GM12878 (cell line): Measurements from ENCODE around the gene PPAT. TPM values are rescaled to one million over a fixed set of nuclear protein-coding genes. Genes with fewer than 3 reads are reported as not detected.

ENCODE experiments used
- ATAC-seq: fragments of 200-7000 bp; cut with Tn5 transposase; 3 replicates; pipeline ENCODE4 v1.9.1; 2020; ENCODE audit warnings: mild to moderate bottlenecking, moderate library complexity
- BruUV-seq: library from RNA; stranded (reverse); fragments of 400-500 nt; replicated peaks from 2 replicates; lab custom pipeline; 2021; lab: Mats Ljungman, UMichigan
- CTCF ChIA-PET: fragments of 300-600 bp; sonication (Branson Sonifier 250); formaldehyde crosslinking; extraction: SDS; loops from one replicate; lab custom pipeline; 2021; ENCODE audit warnings: inconsistent platforms; lab: Yijun Ruan, JAX
- POLR2A ChIA-PET: fragments of 350-600 bp; formaldehyde crosslinking; extraction: SDS; loops from one replicate; lab custom pipeline; 2021; ENCODE audit warnings: inconsistent platforms; lab: Charles Lee
- RAD21 ChIA-PET: fragments of 300-600 bp; sonication (Branson Sonifier 250); formaldehyde crosslinking; loops from one replicate; lab custom pipeline; 2023; ENCODE audit warnings: antibody characterized with exemption; ENCODE audit not compliant: unreplicated experiment; lab: Charles Lee
- SMC1A ChIA-PET: fragments of 300-600 bp; sonication (Branson Sonifier 250); formaldehyde crosslinking; loops from one replicate; lab custom pipeline; 2023; ENCODE audit not compliant: unreplicated experiment, uncharacterized antibody; lab: Charles Lee
- DNase-seq: peaks from one replicate; pipeline ENCODE4 v3.0.0-alpha.2; 2011; ENCODE audit warnings: low read depth, low spot score
- FAIRE-seq: peaks from 3 replicates; lab custom pipeline; 2011; peaks lifted over from hg19 to GRCh38; lab: Jason Lieb, UNC
- H2AFZ ChIP-seq: 2 replicates; pipeline ENCODE4 v1.6.0; 2011; ENCODE audit warnings: low read depth, low read length, control low read depth; ENCODE audit not compliant: control insufficient read depth
- H3K27ac ChIP-seq: 2 replicates; pipeline ENCODE4 v1.5.1; 2011; ENCODE audit warnings: control low read depth; ENCODE audit not compliant: control insufficient read depth, insufficient read depth
- H3K27me3 ChIP-seq, 2 experiments: replicated peaks in 1 of 2; 2 replicates each; pipeline versions ENCODE4 v1.6.0 to v1.6.1; 2011; ENCODE audit warnings: low read length in 1 of 2; ENCODE audit not compliant: control insufficient read depth in 2 of 2, insufficient read depth in 2 of 2
- H3K36me3 ChIP-seq, 2 experiments: 2 replicates each; pipeline ENCODE4 v1.5.1; 2011; ENCODE audit warnings: low read length in 1 of 2; ENCODE audit not compliant: control insufficient read depth in 2 of 2, insufficient read depth in 2 of 2
- H3K4me1 ChIP-seq: 2 replicates; pipeline ENCODE4 v1.6.1; 2011; ENCODE audit warnings: mild to moderate bottlenecking, low read length, moderate library complexity, mixed read lengths; ENCODE audit not compliant: control insufficient read depth, insufficient read depth
- H3K4me2 ChIP-seq: 2 replicates; pipeline ENCODE4 v1.6.0; 2011; ENCODE audit warnings: control low read depth; ENCODE audit not compliant: control insufficient read depth, insufficient read depth
- H3K4me3 ChIP-seq: fragments of 200-600 bp; sonication (generic); 2 replicates; pipeline ENCODE4 v1.5.1; 2016
- H3K79me2 ChIP-seq: 2 replicates; pipeline ENCODE4 v1.6.0; 2011; ENCODE audit warnings: low read length; ENCODE audit not compliant: control insufficient read depth, insufficient read depth
- H3K9ac ChIP-seq: 2 replicates; pipeline ENCODE4 v1.8.0; 2011; ENCODE audit warnings: low read length, control low read depth, mixed read lengths; ENCODE audit not compliant: control insufficient read depth, insufficient read depth
- H3K9me3 ChIP-seq: replicated peaks from 3 replicates; pipeline ENCODE4 v1.5.1; 2011; ENCODE audit warnings: mild to moderate bottlenecking, low read length; ENCODE audit not compliant: control insufficient read depth, insufficient read depth
- H4K20me1 ChIP-seq: 2 replicates; pipeline ENCODE4 v1.6.0; 2011; ENCODE audit not compliant: control insufficient read depth, insufficient read depth
- CEBPB ChIP-seq, 2 experiments: fragments of 150-350 bp in 1 of 2; IDR thresholded peaks; 2 replicates each; pipeline ENCODE4 v1.6.1; 2012 to 2014; ENCODE audit warnings: low read depth in 2 of 2, low read length in 2 of 2, borderline replicate concordance in 1 of 2, inconsistent platforms in 1 of 2
- IKZF2 ChIP-seq, 2 experiments: fragments of 450-650 bp; IDR thresholded peaks; 2 replicates each; pipeline ENCODE4 v1.6.1; 2017; ENCODE audit warnings: mild to moderate bottlenecking in 2 of 2, moderate library complexity in 2 of 2
- PML ChIP-seq: IDR thresholded peaks from 2 replicates; pipeline ENCODE4 v1.6.1; 2012; ENCODE audit warnings: low read length, inconsistent platforms
- WRNIP1 ChIP-seq: IDR thresholded peaks from 2 replicates; pipeline ENCODE4 v1.6.1; 2011; ENCODE audit warnings: low read depth, low read length, improper control_type of control experiment, borderline replicate concordance
- YBX1 ChIP-seq: fragments of 450-650 bp; IDR thresholded peaks from 2 replicates; pipeline ENCODE4 v1.6.1; 2016; ENCODE audit warnings: antibody characterized with exemption
- ZZZ3 ChIP-seq: IDR thresholded peaks from 2 replicates; pipeline ENCODE4 v1.6.1; 2011; ENCODE audit warnings: low read depth; ENCODE audit not compliant: control insufficient read depth, insufficient read length
- WGBS: methylation state at CpG from one replicate; pipeline ENCODE4 v1.1.6; 2016; ENCODE audit warnings: low lambda C conversion rate; ENCODE audit not compliant: insufficient replicate concordance, insufficient coverage; ENCODE audit errors: missing lambda C conversion rate; 5-methylcytosine and 5-hydroxymethylcytosine counted together
- in situ Hi-C: fragments of 300-500 bp; cut with MboI; formaldehyde crosslinking; loops from 9 replicates; pipeline ENCODE4 v1.14.3; 2018; ENCODE audit warnings: mixed read lengths
- intact Hi-C: fragments of 100-400 bp; cut with micrococcal nuclease; formaldehyde crosslinking; loops from one replicate; pipeline ENCODE4 v1.14.2; 2022; ENCODE audit not compliant: unreplicated experiment
- polyA plus RNA-seq, 11 experiments: library from polyadenylated mRNA; depleted of rRNA in 4 of 11; unstranded in 6 of 11; stranded (reverse) in 5 of 11; fragments of >200 nt; fragmentation: Nextera tagmentation in 4 of 11; fragmentation: Illumina TruSeq in 1 of 11; extraction: Ambion mirVana in 4 of 11; extraction: Trizol in 1 of 11; gene quantifications; 1 replicate in 1 of 11; 2 replicates in 10 of 11; pipeline versions ENCODE4 v1.2.1 to v1.2.3, GENCODE V29; 2011 to 2016; ENCODE audit warnings: inconsistent platforms in 2 of 11, missing spikeins in 2 of 11, low read depth in 1 of 11
- total RNA-seq, 4 experiments: library from RNA; depleted of rRNA in 3 of 4; stranded (reverse); fragments of >200 nt in 3 of 4; fragmentation: Illumina TruSeq in 1 of 4; extraction: Trizol in 1 of 4; gene quantifications; 2 replicates each; pipeline versions ENCODE4 v1.2.1 to v1.2.3, GENCODE V29; 2013 to 2021
- TF ChIP-seq, protein P1 (sequence below): fragments of 450-650 bp; IDR thresholded peaks from 2 replicates; pipeline ENCODE4 v1.6.1; 2014; ENCODE audit warnings: mild to moderate bottlenecking

The PPAT gene
- total and polyA plus RNA-seq, 10 of the 15 experiments (the other 5 are each of a cell fraction or from before 2014, with no cell fraction given): 24.9 to 50.7 (median 38.0) TPM

DNA sequence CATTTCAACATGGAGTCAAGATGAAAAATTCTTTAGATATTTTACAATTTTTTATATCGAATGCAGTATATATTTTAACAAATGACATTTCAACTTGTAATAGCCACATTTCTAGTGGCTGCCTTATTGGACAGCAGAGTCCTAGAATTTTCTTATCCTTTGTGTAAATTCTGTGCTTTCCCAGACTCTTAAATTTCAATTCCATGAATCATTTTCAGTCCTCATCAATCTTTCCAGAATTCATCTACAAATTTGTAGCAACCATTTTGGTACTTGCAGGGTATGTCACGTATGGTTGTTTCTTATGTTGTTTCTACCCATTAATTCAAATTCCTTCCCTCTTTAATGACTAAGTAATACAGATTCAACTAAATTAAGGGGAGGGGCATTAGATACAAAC lies 3.4 kb upstream of the PPAT start:
- Histone ChIP-seq H3K9ac (peak overlapping the region; percentile 22; the same call in 1 of the 2 replicates), H3K4me2 (peak overlapping the region; percentile 63), H2AFZ (no peak overlapping the region), H3K27me3 (no peaks in the 10 kb centered on the region), H3K4me3 (0 out of 2 replicates have a peak overlapping the region, but pooled peaks have one; percentile 49), H3K27ac (no peak overlapping the region), H3K79me2 (peaks cover 92% of the 10 kb centered on the region), H3K36me3 (peaks cover 0 to 6% of the 10 kb centered on the region in 2 experiments; a peak in 2 of 4 replicates), H3K4me1 (no peaks in the 10 kb centered on the region; the same call in 1 of the 2 replicates), H3K9me3 (no peaks in the 10 kb centered on the region), H4K20me1 (no peaks in the 10 kb centered on the region; the same call in 1 of the 2 replicates)
- ChIA-PET RAD21 (interaction anchor here (2.9 kb wide), 1 partner anchor 27 kb away, joined by 8 read pairs; no protein-coding TSS in a partner anchor), SMC1A (interaction anchor here (1.1 to 3.5 kb wide), 3 partner anchors 13 to 20 kb away, joined by 3 to 13 read pairs (median 12); no protein-coding TSS in a partner anchor), POLR2A (interaction anchor here (1.1 to 4.9 kb wide), 3 partner anchors 26 to 52 kb away, joined by 4 to 34 read pairs (median 5); partner anchors contain the start of genes AASDH and SRP72), CTCF (interaction anchor here (0.9 to 9.0 kb wide), 3 partner anchors 9 to 31 kb away, joined by 3 to 89 read pairs (median 4); no protein-coding TSS in a partner anchor)
- FAIRE-seq (no peak), ATAC-seq (no peak), DNase-seq (no peak)
- in situ Hi-C loops: no loop called here
- intact Hi-C loops: loop anchor here (5.0 to 10.0 kb wide), 2 partner anchors 469 to 894 kb away; partner anchors contain the start of genes CLOCK and REST
- BruUV-seq: no TSS peak
- WGBS: 98% methylated on average over 2 of the region's 2 CpGs
- TF ChIP-seq PML: no peak
- TF ChIP-seq WRNIP1: no peak
- no peak for TF ChIP-seq IKZF2 (IDR thresholded peaks at IDR 0.05)
- no peak for TF ChIP-seq CEBPB (IDR thresholded peaks at IDR 0.05; ENCODE audit: borderline replicate concordance in 1 of 2, low read depth in 2 of 2, low read length in 2 of 2)
- no peak for TF ChIP-seq YBX1
- TF ChIP-seq ZZZ3: no peak
- TF ChIP-seq, protein P1, sequence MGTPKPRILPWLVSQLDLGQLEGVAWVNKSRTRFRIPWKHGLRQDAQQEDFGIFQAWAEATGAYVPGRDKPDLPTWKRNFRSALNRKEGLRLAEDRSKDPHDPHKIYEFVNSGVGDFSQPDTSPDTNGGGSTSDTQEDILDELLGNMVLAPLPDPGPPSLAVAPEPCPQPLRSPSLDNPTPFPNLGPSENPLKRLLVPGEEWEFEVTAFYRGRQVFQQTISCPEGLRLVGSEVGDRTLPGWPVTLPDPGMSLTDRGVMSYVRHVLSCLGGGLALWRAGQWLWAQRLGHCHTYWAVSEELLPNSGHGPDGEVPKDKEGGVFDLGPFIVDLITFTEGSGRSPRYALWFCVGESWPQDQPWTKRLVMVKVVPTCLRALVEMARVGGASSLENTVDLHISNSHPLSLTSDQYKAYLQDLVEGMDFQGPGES: no peak
